CD4-positive, alpha-beta T cell treated with Interleukin-21 for 1 hour (primary cell): ENCODE results near the gene KEL.

ENCODE experiments used
- DNase-seq: peaks from one replicate; pipeline ENCODE4 v3.0.0-alpha.2; 2020

Gene KEL

DNA sequence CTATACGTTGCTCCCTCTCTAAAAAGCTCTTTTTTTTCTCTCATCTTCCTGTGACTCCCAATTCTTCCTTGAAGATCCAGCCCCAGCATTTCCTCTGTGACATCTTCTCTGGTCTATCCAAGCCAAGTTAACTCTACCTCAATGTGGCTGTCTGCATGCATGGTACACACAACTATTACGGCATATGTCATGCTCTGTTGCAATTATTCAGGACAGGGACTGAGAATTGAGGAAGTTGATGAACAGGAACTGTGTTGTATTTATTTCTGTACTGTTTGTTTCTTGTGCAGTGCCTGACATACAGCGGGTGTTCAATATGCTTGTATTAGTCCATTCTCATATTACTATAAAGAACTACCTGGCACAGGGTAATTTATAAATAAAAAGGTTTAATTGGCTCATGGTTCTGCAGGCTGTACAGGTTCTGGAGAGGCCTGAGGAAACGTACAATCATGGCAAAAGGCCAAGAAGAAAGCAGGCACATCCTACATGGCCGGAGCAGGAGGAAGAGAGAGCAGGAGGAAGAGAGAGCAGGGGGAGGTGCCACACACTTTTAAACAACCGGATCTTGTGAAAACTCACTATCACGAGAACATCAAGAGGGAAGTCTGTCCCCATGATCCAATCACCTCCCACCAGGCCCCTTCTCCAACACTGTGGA is 34.9 kb downstream of the KEL start:
- no peak for DNase-seq

DNA sequence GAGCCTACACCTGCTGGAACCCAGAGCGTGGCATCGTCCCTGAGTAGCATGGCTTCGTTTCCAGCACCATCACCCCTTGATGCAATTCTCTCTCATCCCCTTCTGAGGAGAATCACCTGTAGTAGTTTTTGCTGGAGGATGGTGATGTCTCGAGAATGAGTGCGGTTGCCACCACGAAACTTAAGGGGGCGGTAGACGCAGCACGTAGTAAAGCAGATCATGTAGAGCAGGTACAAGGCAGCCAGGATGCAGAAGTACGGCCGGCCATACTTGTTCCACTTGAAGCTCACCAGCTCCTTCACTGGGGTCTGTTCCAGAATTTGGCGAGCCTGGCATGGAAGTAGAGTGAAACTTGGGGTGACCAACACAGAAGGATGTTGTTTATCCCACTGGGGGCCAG is 36.8 kb downstream of the KEL start:
- no peak for DNase-seq

DNA sequence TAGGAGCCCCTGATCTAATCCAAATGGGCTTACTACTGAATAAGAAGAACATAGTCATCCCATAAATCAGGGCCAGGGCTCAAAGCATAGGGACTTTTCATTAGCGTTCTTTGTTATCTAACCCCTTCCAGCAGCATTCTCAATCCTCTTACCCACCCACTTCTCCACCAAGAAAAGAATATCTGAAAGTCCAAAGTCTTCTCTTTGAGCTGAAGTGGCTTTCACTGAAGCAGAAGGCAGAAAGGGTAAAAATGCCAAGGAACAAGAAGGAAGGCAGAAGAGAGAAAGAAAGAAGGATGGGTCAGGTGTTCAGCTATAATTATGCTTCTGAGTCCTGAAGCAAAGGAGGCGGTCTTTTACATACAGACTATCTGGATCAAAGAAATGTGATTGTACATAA is 38.8 kb downstream of the KEL start:
- DNase-seq: no peak

DNA sequence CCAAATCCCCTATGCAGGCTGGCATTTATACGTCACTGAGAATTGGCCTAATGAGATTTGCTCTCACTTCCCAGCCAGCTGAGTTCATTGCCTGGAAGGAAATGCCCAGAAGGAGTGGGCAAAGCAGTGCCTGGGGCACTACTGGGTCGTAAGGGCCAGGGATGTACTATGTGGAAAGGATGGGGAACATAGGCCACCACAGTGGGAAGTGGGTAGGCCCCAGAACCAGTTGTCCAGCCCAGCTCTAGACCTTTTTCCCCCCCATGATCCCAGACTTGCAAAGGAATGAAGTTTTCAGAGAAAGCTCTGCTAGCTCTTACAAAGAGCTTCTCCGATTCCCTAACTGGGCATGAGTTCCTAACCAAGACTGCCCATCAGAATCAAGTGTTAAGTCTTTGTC is 42.5 kb downstream of the KEL start:
- no peak for DNase-seq

DNA sequence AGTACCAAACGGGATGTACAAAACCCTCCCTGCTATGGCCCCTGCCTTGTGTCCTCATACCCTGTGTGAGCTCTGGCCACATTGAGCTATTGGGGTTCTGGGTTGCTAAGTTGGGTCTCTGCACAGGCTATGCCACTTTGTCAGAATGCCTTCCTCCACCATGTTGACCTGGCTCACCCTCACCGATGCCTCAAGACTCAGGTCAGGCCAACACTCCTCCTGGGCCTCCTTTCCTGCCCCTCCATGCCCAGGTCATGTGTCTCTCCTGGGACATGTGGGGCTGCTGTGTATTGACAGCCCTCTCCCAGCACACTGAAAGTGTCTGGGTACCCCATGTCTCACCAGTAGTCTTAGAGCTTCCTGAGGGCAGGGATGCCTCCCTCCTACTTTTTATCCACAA is 43.3 kb downstream of the KEL start:
- no peak for DNase-seq

DNA sequence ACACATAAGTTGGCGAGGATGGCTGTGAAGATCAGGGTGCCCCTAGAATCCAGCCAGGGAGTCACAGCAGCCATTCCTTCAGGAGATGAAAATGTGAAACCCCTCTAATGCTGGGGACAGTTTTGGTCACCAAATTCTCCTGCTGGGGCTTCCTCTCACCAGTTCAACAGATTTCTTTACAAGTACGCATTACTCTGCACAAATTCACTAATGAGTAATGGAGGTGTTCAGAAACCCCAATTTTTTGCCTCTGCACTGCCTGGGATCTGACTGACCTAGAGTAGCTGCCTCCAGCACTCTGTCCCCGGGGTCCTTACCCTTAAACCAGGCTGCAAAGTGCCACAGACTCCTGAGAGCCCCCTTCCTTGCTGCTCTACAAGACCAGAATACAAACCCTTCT is 44.7 kb downstream of the KEL start:
- DNase-seq: no peak

DNA sequence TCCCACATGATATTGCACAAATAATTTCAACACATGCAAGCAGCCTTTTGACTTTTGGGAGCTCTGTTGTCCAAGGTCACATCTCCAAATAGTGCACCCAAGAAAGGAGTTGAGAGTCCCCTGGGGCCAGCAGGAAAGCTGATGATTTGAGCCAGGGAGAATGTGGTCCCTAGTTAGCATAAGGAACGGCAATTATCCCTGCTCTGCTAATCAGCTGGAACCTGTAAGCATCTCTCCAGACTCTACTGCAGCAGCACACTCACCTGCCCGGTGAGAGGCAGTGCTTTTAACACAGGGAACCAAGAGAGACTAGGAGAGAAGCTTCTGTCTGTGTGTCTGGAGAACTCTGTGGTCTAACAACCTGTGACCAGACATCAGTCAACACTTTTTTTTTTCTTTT is 45.7 kb downstream of the KEL start:
- no peak for DNase-seq

DNA sequence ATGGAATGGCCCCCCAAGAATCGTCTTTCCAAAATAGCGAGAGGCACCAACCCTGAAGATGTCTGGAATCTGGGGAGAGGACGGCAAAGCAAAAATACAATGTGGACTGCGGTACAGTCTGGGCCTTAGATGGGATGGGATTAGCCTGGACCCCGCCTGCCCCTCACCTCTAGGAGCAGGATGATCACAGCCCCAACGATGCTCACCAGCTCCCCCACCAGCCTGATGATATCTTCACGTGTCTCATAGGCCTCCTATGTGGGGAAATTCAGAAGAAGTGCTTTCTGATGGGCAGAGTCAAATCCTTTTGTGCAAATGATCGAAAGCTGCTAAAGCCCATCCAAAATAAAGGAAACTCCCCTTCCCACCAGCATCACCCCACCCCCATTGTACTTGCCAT is 46.8 kb downstream of the KEL start:
- no peak for DNase-seq

DNA sequence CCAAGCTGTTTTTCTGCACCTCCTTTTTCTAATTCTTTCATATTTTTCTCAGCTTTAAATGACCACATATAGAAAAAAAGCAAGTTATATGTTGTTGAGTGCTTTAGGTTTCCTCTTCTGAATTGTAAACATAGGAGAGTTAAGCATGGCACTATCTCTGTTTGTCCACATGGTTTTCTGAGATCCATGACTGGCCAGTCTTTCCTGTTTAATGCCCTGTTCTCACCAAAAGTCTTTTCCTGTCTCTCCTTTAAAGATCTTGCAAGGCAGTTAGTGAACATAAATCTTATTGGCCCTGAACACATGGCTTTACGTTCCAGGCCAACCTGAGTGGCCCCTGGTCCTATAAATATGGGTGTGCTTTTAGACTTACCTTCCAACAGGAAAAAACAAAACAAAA is 48.0 kb downstream of the KEL start:
- DNase-seq: no peak

DNA sequence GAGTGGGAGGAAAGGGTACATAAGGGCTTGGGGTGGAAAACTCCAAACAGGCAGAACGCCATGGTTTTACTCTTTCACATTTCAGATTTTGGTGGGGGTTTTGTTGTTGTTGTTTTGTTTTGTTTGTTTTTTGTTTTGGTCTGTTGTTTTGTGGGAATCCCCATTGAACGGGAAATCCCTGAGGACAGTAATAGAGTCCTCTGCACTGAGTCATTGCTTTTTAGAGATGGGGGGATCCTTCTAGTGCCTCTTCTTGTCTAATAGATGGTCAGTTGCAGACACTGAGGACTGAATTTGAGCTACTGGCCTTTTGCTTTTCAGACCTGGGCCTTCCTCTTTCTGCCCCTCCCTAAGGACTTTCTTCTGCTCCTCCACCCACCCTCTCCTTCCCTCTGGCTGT is 48.6 kb downstream of the KEL start:
- DNase-seq: no peak

DNA sequence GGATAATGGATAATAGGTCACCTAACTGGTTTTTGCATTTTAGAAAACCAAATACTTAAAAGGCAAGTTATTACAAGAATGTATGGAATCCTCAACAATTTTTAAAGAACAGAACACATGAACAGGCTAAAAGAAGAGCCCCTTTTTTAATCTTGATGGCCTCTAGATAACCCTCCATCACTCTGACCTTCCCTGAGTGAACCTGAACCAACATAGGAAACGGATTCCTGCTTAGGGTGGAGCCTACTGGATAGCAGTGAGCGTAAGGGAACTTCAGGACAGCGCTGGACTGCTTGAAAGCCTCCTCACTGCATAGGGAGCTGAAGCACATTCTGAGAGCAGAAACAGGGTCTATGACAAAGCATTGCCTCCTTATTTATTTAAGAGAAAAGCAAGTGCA is 49.1 kb downstream of the KEL start:
- DNase-seq: no peak

DNA sequence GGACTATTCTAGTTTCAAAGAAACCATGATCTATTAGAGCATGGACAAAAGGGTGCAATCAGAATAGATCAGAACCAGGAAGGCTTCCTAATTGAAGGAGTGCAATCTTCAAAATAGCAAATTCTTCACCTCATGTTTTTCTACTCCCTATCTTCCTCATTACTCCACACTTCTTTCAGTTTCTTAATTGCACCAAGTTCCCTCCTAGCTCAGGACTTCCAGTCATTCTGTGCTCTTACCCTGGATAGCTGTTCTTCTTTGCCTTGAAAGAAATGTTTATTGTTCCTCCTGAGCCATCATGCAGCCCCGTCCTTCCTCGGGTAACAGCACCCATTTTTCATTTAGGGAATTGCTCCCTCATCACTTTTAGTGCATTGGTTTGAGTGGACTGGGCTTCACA is 51.7 kb downstream of the KEL start:
- no peak for DNase-seq

DNA sequence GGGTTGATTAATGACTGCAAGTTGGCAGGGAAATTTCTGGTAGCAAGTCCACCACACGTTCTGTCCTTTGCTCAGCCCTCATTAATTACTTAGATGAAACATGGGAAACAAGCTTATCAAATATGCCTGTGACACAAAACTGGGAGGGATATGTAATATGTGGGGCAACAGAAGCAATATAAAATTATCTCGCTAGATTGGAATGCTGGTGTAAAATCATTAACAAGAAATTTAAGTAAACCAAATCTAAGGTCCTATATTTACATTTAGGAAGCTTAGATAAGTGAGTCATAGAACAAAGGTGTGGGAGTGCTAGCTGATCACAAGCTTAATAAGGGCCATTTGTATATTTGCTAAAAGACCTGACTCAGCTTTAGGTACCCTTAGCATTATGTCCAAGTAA is 52.1 kb downstream of the KEL start:
- DNase-seq: no peak

DNA sequence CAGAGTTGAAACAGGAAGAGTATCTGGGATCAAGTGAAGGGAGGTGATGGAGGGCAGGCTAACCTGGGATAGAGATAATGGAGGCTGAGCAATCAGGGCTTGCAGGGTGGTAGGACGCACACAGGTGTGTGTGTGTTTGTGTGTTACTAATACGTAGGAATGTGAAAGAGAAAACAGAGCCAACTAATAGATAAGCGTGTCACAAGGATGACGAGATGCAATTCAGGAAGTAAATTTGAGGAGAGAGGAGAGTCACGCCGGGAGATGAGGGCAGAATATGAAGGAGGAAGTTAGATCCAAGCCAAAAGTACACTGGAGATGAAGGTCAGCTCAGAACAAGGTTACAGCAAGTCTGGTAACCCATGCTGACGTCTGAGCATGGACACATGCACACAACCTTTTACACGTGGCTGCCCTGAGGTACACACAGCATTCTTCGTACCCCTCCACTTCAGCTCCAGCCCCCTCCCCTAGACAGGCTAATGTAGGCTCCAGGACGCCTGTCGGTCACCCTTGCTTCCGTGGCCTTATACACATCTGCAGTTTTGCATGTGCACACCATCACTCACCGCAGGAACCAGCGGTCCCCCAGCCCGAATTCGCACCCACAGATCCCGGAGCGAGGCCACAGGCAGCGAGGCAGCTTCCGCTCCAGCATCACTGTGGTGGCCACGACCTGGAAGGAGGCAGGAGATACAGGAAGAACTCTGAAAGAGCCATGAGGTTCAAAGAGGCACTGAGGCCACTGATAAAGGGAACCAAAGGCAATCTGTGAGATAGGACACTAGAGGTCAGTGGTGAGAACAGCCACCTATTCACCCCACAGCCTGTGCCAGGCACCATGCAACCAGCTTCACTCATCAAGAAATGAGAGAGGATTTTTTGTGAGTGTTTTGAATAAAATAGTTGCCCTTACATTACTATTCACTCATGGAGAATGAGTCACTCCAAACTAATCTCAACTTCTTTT is 53.0 kb downstream of the KEL start:
- no peak for DNase-seq

DNA sequence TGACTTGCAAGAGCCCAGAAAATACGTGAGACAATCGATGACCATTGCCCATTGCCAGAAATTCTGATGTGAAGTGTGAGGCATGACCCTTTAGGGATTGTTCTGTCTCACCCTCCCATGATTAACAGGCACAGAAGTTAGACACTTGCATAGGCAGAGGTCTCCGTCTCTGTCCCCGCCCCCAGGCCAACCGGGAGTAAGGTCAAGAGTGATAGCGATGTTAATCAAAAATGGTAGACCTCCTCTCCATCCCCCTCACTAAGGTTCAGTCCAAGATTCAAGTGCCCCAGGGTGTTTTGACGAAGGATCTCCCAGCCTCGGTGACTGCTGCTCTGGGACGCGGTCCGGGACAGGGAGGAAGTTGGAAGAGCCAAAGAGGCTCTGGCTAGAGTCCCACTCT is 53.9 kb downstream of the KEL start:
- no peak for DNase-seq

DNA sequence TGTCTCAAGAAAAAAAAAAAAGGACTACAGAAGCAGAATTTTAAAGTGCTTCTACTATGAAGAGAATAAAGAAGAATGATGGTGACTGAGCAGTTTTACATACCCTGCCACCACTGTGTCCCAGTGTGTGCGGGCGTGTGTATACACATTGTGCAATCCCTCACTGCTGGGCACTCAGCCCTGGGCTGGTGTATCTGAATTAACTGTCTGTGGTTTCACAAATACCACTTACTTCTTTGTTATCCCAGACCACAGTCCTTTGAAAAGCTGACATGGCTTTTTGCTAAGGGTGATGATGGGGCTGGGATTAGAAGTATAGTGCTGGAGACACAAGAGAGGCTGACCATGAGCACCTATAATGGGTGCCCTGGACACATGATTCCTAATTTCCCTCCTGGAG is 55.5 kb downstream of the KEL start:
- DNase-seq: no peak

DNA sequence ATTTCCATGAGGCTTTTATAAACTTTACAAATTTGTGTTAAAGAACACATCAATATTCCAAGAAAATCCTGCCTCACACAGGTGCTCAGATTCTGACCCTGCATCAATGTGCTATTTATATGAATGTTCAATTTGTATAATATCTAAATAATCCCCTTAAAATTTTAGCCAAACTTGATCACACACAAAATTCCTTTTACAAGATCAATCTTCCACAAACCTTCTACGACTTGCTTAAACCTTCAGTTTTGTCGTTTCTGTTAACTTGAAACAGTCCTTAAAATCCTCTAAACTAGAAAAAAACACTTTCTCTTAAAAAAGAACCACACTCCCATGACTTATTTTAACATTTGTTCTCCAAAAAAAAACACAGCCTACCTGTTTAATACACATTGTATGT is 56.4 kb downstream of the KEL start:
- no peak for DNase-seq

DNA sequence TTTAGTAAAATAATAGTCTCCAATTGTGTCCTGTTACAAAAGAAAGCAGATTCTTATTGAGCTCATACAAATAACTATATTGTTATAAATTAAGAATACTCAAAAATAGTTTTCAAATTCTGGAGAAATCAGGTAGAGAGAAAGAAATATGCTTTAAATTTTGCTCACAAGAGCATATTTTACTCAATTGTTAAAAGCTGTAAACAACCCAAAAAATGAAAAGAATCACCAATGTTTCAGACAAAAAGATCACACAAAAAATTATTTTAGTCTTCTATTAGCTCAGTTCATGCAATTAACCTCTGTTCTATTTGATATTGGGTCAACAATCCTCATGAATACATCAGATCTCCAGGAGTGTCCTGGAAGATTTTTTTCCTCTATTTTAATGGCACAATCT is 58.0 kb downstream of the KEL start:
- DNase-seq: no peak

DNA sequence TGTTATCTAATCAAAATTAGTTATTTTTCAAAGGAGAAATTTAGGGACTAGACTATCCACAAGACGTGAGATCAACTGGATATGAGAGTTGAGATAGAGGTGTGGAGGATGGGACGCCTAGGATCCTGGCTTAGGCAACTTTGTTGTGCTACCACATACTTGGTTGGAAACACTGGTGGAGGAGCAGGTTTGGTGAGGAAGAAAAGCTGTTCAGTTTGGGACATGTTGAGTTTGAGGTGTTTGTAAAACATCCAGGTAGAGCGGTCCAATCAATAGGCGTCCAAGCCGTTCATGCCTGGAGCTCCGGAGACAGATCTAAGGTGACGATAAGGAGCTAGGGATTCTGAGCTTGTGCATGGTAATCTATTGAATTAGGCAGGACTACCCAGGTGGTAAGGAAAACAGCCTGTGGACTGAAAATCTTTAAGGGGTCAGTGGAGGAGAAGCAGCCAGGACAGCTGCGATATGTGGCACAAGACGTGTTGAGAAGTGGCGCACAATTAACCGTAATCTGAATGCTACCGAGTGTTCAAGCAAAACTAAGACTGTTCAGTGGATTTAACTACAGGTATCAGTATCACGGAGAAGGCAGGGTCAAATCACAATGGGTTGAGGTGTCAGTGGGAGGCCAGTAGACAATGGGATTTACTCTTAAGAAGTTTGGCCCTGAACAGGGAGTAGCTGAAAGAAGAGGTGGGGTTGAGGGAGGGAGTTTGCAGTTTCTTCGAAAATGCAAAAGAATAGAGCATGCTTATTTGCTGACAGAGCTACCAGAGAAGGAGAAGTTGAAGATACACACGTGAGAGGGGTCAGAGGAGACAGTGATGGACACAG is 60.5 kb downstream of the KEL start:
- DNase-seq: no peak

DNA sequence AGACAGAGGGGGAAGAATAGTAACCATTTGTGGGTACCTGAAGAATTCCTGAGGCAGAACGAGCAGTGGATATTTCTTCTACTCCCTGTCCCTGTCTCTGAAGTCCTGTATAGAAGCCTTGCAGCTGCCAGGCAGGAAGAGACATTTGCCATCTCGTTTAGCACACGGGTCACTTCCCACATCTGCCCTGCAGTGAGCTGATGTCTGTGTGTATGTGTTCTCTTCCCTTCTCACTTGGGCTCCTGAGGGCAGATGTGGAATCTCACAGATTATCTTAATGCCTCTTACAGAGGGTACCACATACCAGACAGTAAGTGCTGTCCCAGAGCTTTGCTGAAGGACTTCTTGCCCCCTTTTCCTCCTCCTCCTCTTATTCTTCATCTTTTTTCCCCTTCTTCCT is 62.5 kb downstream of the KEL start:
- no peak for DNase-seq

DNA sequence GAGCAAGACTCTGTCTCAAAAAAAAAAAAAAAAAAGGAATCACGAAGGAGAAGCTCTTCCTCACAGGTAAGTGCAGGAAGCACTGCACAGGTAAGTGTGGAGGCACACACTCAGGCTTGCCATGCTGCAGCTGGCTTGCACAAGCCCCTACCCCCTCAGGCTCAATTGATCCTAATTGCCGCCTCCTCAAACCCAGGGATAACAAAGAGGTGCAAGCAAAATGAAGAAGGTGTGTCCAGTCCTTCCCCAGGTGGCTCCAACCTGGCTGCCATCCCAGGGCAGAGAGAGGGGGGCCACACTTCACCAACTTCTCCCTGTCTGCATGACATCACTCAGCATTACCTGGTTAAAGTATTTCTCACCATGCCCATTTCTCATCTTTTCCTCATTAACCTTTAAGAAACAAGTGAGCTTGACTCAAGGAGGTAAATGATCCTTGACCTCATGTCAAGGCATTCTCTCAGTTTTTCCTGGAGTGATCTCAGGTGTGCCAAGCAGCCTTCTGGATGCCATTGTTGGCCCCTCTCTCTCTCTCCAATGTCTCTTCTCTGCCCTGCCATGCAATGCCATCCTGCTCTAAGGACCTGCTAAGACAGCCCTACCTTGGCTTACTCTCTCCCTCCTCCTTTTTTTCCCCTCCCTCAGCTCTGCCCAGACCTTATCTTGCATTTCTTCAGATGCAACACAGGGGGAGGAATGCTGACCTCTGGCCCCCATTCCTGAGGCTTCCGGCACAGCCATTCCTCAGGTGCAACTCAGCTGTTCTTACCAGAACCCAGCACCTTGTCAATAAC is 63.6 kb downstream of the KEL start:
- DNase-seq: no peak

DNA sequence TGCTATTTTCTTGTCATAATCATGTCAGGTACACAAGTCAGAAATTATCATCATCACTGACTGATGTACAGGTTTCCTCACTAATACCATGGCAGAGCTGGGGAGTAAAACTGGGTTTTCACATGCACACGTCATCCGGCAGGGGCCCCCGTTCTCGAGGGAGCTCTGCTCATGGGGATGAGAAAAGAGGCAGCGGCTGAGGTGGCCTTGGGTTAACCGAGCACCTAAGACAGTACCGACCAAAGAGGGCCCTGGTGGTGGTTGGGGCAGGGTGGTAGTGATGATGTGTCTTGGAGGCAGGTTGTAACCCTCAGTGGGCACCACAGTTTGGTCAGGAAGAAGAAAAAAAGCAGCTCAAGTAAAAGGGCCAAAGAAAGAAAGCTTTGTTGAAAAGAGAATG is 64.5 kb downstream of the KEL start:
- no peak for DNase-seq
